Fibroblast of the aortic adventitia (primary cell): ENCODE results near the gene CYP26A1. TPM values are rescaled to one million over a fixed set of nuclear protein-coding genes. Genes with fewer than 3 reads are reported as not detected.

Experiments
- DNase-seq: peaks from one replicate; pipeline ENCODE4 v3.0.0-alpha.2; 2010; ENCODE audit warnings: low read depth
- H3K4me3 ChIP-seq: 2 replicates; pipeline ENCODE4 v1.5.1; 2011; ENCODE audit warnings: low read depth, mild to moderate bottlenecking, control low read depth, low read length, moderate library complexity
- total RNA-seq: library from RNA; depleted of rRNA; stranded (reverse); fragments of >200 nt; gene quantifications from 2 replicates; pipeline ENCODE4 v1.2.3, GENCODE V29; 2012; ENCODE audit warnings: low replicate concordance
- TF ChIP-seq, protein P1 (sequence below): IDR thresholded peaks from 2 replicates; pipeline ENCODE4 v1.5.1; 2011; ENCODE audit warnings: mild to moderate bottlenecking, low read length, control low read depth, inconsistent platforms; ENCODE audit not compliant: insufficient read depth

CYP26A1 gene
- total RNA-seq, 1 donor = not detected

DNA sequence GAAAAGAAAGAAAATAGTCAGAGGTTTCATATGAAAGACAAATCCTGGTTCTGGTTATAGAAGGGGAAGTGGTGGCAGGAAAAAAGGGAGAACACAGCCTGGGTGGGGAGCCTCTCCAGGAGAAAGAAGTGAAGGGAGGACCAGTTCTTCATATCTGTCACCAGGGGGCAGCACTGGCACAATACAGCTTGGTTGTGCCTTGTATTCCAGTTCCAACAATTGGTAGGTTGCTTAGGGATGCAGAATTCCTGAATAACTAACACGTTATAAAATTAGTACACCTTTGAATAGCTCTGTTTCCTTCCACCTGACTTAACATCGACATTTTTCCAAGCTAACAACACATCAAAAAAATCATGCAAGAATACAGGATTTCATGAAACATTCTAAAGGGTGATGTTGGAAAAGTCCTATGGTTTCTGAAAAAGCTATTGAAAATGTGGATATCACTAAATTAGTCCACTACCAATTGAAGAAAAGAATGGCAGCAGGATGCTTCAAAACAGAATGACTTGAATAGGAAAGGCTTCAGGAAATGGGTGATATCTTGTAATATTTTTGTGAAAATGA lies 52.9 kb downstream of the CYP26A1 start:
- no peak overlapping the region for H3K4me3 ChIP-seq
- TF ChIP-seq, protein P1, sequence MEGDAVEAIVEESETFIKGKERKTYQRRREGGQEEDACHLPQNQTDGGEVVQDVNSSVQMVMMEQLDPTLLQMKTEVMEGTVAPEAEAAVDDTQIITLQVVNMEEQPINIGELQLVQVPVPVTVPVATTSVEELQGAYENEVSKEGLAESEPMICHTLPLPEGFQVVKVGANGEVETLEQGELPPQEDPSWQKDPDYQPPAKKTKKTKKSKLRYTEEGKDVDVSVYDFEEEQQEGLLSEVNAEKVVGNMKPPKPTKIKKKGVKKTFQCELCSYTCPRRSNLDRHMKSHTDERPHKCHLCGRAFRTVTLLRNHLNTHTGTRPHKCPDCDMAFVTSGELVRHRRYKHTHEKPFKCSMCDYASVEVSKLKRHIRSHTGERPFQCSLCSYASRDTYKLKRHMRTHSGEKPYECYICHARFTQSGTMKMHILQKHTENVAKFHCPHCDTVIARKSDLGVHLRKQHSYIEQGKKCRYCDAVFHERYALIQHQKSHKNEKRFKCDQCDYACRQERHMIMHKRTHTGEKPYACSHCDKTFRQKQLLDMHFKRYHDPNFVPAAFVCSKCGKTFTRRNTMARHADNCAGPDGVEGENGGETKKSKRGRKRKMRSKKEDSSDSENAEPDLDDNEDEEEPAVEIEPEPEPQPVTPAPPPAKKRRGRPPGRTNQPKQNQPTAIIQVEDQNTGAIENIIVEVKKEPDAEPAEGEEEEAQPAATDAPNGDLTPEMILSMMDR = peak; percentile 35
- no peak for DNase-seq

Other genes starting within 250 kb of the CYP26A1 start
- gene EXOC6, start 225.4 kb upstream of the CYP26A1 start, total RNA-seq = 1.1 and 16.5 TPM in 2 replicates
- gene CYP26C1, start 13.1 kb upstream of the CYP26A1 start, total RNA-seq = 0.09 TPM in 1 of 2 replicates, not detected in the other